HCT116 (cell line): ENCODE data around the gene CXorf65. TPM values are rescaled to one million over a fixed set of nuclear protein-coding genes. Genes with fewer than 3 reads are reported as not detected.

ENCODE experiments used
- ATAC-seq: fragments of 200-7000 bp; cut with Tn5 transposase; 2 replicates; pipeline ENCODE4 v1.9.1; 2020; ENCODE audit warnings: mild to moderate bottlenecking, moderate library complexity
- BruUV-seq: library from RNA; stranded (reverse); fragments of 400-500 nt; replicated peaks from 2 replicates; lab custom pipeline; 2021; lab: Mats Ljungman, UMichigan
- CTCF ChIA-PET: fragments of 300-600 bp; sonication (Branson Sonifier 250); formaldehyde crosslinking; loops from one replicate; lab custom pipeline; 2021; ENCODE audit warnings: antibody characterized with exemption; lab: Charles Lee
- POLR2A ChIA-PET: fragments of 300-600, 350-600 bp; sonication (Branson Sonifier 250); formaldehyde crosslinking; loops from one replicate; lab custom pipeline; 2021; ENCODE audit warnings: antibody characterized with exemption; lab: Charles Lee
- RAD21 ChIA-PET, 2 experiments: fragments of 300-600 bp; sonication (Branson Sonifier 250); formaldehyde crosslinking; loops; one replicate each; lab custom pipeline; 2023; ENCODE audit warnings: low total read pairs in 2 of 2; ENCODE audit not compliant: uncharacterized antibody in 2 of 2, unreplicated experiment in 2 of 2, low non-redundant PET in 1 of 2; lab: Charles Lee
- DNase-seq: peaks from one replicate; pipeline ENCODE4 v3.0.0-alpha.2; 2010; ENCODE audit warnings: low read depth, low spot score
- H2AFZ ChIP-seq: fragments of 200-600 bp; shearing (Covaris generic), sonication (generic); 2 replicates; pipeline ENCODE4 v1.6.1; 2017; ENCODE audit warnings: low read depth, mixed run types, mixed read lengths, antibody characterized with exemption, low read length; ENCODE audit not compliant: poor library complexity, severe bottlenecking
- H3K27ac ChIP-seq: 2 replicates; pipeline ENCODE4 v1.5.1; 2012; ENCODE audit warnings: low read depth, low read length
- H3K27me3 ChIP-seq: fragments of 200-600 bp; sonication (generic); 2 replicates; pipeline ENCODE4 v1.6.1; 2016; ENCODE audit warnings: mixed run types, low read length, mixed read lengths; ENCODE audit not compliant: insufficient read depth
- H3K36me3 ChIP-seq, 2 experiments: fragments of 200-500 bp in 1 of 2; fragments of 200-600 bp in 1 of 2; sonication (Bioruptor generic) in 1 of 2; sonication (generic) in 1 of 2; 2 replicates each; pipeline versions ENCODE4 v1.5.1 to v1.6.1; 2014 to 2016; ENCODE audit warnings: low read length in 2 of 2, inconsistent platforms in 1 of 2, mixed read lengths in 1 of 2, mixed run types in 1 of 2; ENCODE audit not compliant: insufficient read depth in 2 of 2, control insufficient read depth in 1 of 2
- H3K4me1 ChIP-seq, 2 experiments: fragments of 200-600 bp in 1 of 2; sonication (generic) in 1 of 2; 2 replicates each; pipeline versions ENCODE4 v1.5.1 to v1.6.1; 2012 to 2017; ENCODE audit warnings: low read length in 2 of 2, inconsistent platforms in 1 of 2, mild to moderate bottlenecking in 1 of 2, mixed read lengths in 1 of 2, mixed run types in 1 of 2, moderate library complexity in 1 of 2; ENCODE audit not compliant: insufficient read depth in 2 of 2, control insufficient read depth in 1 of 2
- H3K4me2 ChIP-seq: fragments of 200-600 bp; sonication (generic); 2 replicates; pipeline ENCODE4 v1.6.1; 2017; ENCODE audit warnings: mixed run types, low read length, mixed read lengths
- H3K4me3 ChIP-seq, 2 experiments: fragments of 200-600 bp in 1 of 2; sonication (generic) in 1 of 2; replicated peaks in 1 of 2; 2 replicates each; pipeline ENCODE4 v1.5.1; 2011 to 2016; ENCODE audit warnings: low read length in 2 of 2, control low read depth in 1 of 2, low read depth in 1 of 2, mild to moderate bottlenecking in 1 of 2, mixed read lengths in 1 of 2, mixed run types in 1 of 2
- H3K79me2 ChIP-seq: fragments of 200-600 bp; sonication (generic); 2 replicates; pipeline ENCODE4 v1.6.1; 2017; ENCODE audit warnings: mild to moderate bottlenecking, mixed run types, low read length, moderate library complexity, mixed read lengths; ENCODE audit not compliant: insufficient read depth
- H3K9ac ChIP-seq: fragments of 200-600 bp; sonication (generic); 2 replicates; pipeline ENCODE4 v1.6.1; 2016; ENCODE audit warnings: low read length, mixed read lengths
- H3K9me2 ChIP-seq: fragments of 200-600 bp; sonication (generic), shearing (Covaris generic); 2 replicates; pipeline ENCODE4 v1.6.1; 2017; ENCODE audit warnings: mixed run types, mild to moderate bottlenecking, moderate library complexity; ENCODE audit not compliant: insufficient read depth
- H3K9me3 ChIP-seq, 2 experiments: fragments of 200-500 bp in 1 of 2; fragments of 200-600 bp in 1 of 2; sonication (Bioruptor generic) in 1 of 2; sonication (generic) in 1 of 2; 2 replicates each; pipeline ENCODE4 v1.6.1; 2014 to 2017; ENCODE audit warnings: low read length in 2 of 2, mixed read lengths in 2 of 2, inconsistent platforms in 1 of 2, low read depth in 1 of 2, mild to moderate bottlenecking in 1 of 2, mixed run types in 1 of 2, moderate library complexity in 1 of 2; ENCODE audit not compliant: control insufficient read depth in 1 of 2, insufficient read depth in 1 of 2
- H4K20me1 ChIP-seq: fragments of 200-600 bp; sonication (generic), shearing (Covaris generic); 2 replicates; pipeline ENCODE4 v1.6.1; 2017; ENCODE audit warnings: mixed run types, mild to moderate bottlenecking, moderate library complexity; ENCODE audit not compliant: insufficient read depth
- CBX3 ChIP-seq: IDR thresholded peaks from 2 replicates; pipeline ENCODE4 v1.6.1; 2012; ENCODE audit warnings: low read depth
- CEBPB ChIP-seq: IDR thresholded peaks from 2 replicates; pipeline ENCODE4 v1.6.1; 2012; ENCODE audit warnings: low read depth
- EZH2 ChIP-seq: fragments of 200-600 bp; sonication (generic); IDR thresholded peaks from 2 replicates; pipeline ENCODE4 v1.6.1; 2017; ENCODE audit warnings: antibody characterized with exemption, mixed run types
- FOSL1 ChIP-seq: IDR thresholded peaks from 2 replicates; pipeline ENCODE4 v1.6.1; 2012; ENCODE audit warnings: low read depth
- JUND ChIP-seq: IDR thresholded peaks from 2 replicates; pipeline ENCODE4 v1.6.1; 2012
- POLR2A ChIP-seq: IDR thresholded peaks from 2 replicates; pipeline ENCODE4 v1.7.0; 2011; ENCODE audit warnings: borderline replicate concordance; ENCODE audit not compliant: insufficient read depth, insufficient read length; ENCODE audit errors: extremely low read depth
- intact Hi-C: fragments of 100-400 bp; cut with micrococcal nuclease; formaldehyde crosslinking; loops from 2 replicates; pipeline ENCODE4 v1.10.0; 2022
- total RNA-seq: library from RNA; stranded (reverse); gene quantifications from one replicate; pipeline ENCODE4 v1.2.1, GENCODE V29; 2021; ENCODE audit not compliant: unreplicated experiment
- TF ChIP-seq, protein P1 (sequence below), 3 experiments: fragments of 200-600 bp in 1 of 3; sonication (generic) in 1 of 3; IDR thresholded peaks in 2 of 3; conservative IDR thresholded peaks in 1 of 3; 2 replicates each; pipeline ENCODE4 v1.5.1; 2012 to 2017; ENCODE audit warnings: low read depth in 2 of 3, low read length in 2 of 3, antibody characterized with exemption in 1 of 3, borderline replicate concordance in 1 of 3, control low read depth in 1 of 3, mild to moderate bottlenecking in 1 of 3, mixed read lengths in 1 of 3, mixed run types in 1 of 3, moderate library complexity in 1 of 3; ENCODE audit not compliant: insufficient read depth in 1 of 3

Gene CXorf65
- total RNA-seq, 1 experiment from 2014 or later = not detected

DNA sequence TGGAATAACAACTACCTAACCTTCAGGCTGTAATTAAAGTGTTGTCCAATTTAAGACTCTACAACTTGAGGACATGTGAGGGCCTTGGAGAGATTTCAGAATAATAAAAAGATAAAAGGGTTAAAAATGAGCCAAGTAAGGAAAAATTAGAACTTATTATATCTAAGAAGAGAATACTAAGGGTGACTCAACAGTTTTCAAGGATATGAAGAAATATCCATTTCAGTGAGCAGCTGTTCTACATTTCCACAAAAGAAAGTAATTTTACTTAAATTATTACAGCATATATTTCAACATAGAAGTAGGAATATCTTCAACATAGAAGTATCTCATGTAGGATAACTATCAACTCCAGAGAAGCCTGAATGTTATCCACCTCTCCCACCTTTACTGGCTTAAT, 49.7 kb downstream of the CXorf65 start:
- H3K79me2 ChIP-seq = no peaks in the 10 kb centered on the region
- CTCF ChIA-PET = no interaction called here
- H3K4me1 ChIP-seq = no peaks in the 10 kb centered on the region
- no peak overlapping the region for H3K4me3 ChIP-seq
- no peaks in the 10 kb centered on the region; the same call in 1 of the 2 replicates for H4K20me1 ChIP-seq
- peaks cover 0 to 2% of the 10 kb centered on the region in 2 experiments; a peak in 2 of 4 replicates for H3K36me3 ChIP-seq
- intact Hi-C loops = no loop called here
- H3K4me2 ChIP-seq = no peak overlapping the region
- H3K9me3 ChIP-seq = no peaks in the 10 kb centered on the region
- no peak for ATAC-seq
- TF ChIP-seq, protein P1, sequence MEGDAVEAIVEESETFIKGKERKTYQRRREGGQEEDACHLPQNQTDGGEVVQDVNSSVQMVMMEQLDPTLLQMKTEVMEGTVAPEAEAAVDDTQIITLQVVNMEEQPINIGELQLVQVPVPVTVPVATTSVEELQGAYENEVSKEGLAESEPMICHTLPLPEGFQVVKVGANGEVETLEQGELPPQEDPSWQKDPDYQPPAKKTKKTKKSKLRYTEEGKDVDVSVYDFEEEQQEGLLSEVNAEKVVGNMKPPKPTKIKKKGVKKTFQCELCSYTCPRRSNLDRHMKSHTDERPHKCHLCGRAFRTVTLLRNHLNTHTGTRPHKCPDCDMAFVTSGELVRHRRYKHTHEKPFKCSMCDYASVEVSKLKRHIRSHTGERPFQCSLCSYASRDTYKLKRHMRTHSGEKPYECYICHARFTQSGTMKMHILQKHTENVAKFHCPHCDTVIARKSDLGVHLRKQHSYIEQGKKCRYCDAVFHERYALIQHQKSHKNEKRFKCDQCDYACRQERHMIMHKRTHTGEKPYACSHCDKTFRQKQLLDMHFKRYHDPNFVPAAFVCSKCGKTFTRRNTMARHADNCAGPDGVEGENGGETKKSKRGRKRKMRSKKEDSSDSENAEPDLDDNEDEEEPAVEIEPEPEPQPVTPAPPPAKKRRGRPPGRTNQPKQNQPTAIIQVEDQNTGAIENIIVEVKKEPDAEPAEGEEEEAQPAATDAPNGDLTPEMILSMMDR (IDR thresholded peaks at IDR 0.05 in 2 of 3, conservative IDR thresholded peaks at IDR 0.05 in 1 of 3; ENCODE audit: borderline replicate concordance in 1 of 3, insufficient read depth in 1 of 3, low read depth in 2 of 3, low read length in 2 of 3) = no peak
- no peak for TF ChIP-seq FOSL1
- no peak for TF ChIP-seq CBX3
- TF ChIP-seq JUND = no peak
- no peak for TF ChIP-seq POLR2A
- TF ChIP-seq EZH2 = no peak
- no peak for TF ChIP-seq CEBPB
- TF ChIP-seq, all 23 proteins: peak for 0
- DNase-seq = no peak
- H3K9ac ChIP-seq = no peak overlapping the region
- H3K9me2 ChIP-seq = no peaks in the 10 kb centered on the region
- RAD21 ChIA-PET = no interaction called here
- no peaks in the 10 kb centered on the region for H3K27me3 ChIP-seq
- H2AFZ ChIP-seq = no peak overlapping the region
- H3K27ac ChIP-seq = no peak overlapping the region
- POLR2A ChIA-PET = no interaction called here
- BruUV-seq = no TSS peak

Other genes with a start within 250 kb of the CXorf65 start
- 0.10 TPM for gene TEX11, start 198.0 kb downstream of the CXorf65 start, total RNA-seq
- gene SLC7A3, start 175.6 kb downstream of the CXorf65 start, total RNA-seq = not detected
- 43.7 TPM for gene SNX12, start 38.4 kb downstream of the CXorf65 start, total RNA-seq
- gene FOXO4, start 10.9 kb downstream of the CXorf65 start, total RNA-seq = 14.7 TPM
- 0.64 TPM for gene IL2RG, start 4.8 kb upstream of the CXorf65 start, total RNA-seq
- 32.8 TPM for gene MED12, start 11.9 kb upstream of the CXorf65 start, total RNA-seq
- gene NLGN3, start 38.1 kb upstream of the CXorf65 start, total RNA-seq = 1.4 TPM
- not detected for gene GJB1, start 116.5 kb upstream of the CXorf65 start, total RNA-seq
- gene ZMYM3, start 147.4 kb upstream of the CXorf65 start, total RNA-seq = 32.9 TPM
- gene NONO, start 176.9 kb upstream of the CXorf65 start, total RNA-seq = 523 TPM
- gene ITGB1BP2, start 195.0 kb upstream of the CXorf65 start, total RNA-seq = 3.5 TPM